A549 (cell line): ENCODE results near the gene UNC79. TPM values are rescaled to one million over a fixed set of nuclear protein-coding genes. Genes with fewer than 3 reads are reported as not detected.

Experiments used
- ATAC-seq, 2 experiments: fragments of 200-7000 bp in 1 of 2; fragments of >200 bp in 1 of 2; cut with Nextera tagmentation in 1 of 2; cut with Tn5 transposase in 1 of 2; 3 replicates each; pipeline versions ENCODE4 v1.8.0 to v1.9.1; 2018 to 2020; ENCODE audit warnings: mild to moderate bottlenecking in 1 of 2, moderate library complexity in 1 of 2
- CTCF ChIA-PET: fragments of 300-600 bp; sonication (Branson Sonifier 250); formaldehyde crosslinking; extraction: SDS; loops from one replicate; lab custom pipeline; 2021; ENCODE audit warnings: antibody characterized with exemption, inconsistent platforms; lab: Yijun Ruan, JAX
- POLR2A ChIA-PET: fragments of 350-600 bp; formaldehyde crosslinking; extraction: SDS; loops from one replicate; lab custom pipeline; 2021; ENCODE audit warnings: antibody characterized with exemption, inconsistent platforms; lab: Yijun Ruan, JAX
- DNase-seq, 2 experiments: peaks; one replicate each; pipeline versions ENCODE4 v3.0.0 to v3.0.0-alpha.2; 2011 to 2016; ENCODE audit warnings: low read depth in 1 of 2, low spot score in 1 of 2
- FAIRE-seq: peaks from 2 replicates; lab custom pipeline; 2011; peaks lifted over from hg19 to GRCh38; lab: Jason Lieb, UNC
- H3K27ac ChIP-seq, 2 experiments: fragments of >200 bp; sonication (Bioruptor Twin); formaldehyde crosslinking; 3 replicates each; pipeline ENCODE4 v1.5.1; 2016 to 2017
- H3K4me1 ChIP-seq: fragments of >200 bp; sonication (Bioruptor Twin); formaldehyde crosslinking; 3 replicates; pipeline ENCODE4 v1.6.1; 2016
- H3K4me2 ChIP-seq: fragments of >200 bp; sonication (Bioruptor Twin); formaldehyde crosslinking; 3 replicates; pipeline ENCODE4 v1.6.1; 2016
- H3K4me3 ChIP-seq: fragments of >200 bp; sonication (Bioruptor Twin); formaldehyde crosslinking; 3 replicates; pipeline ENCODE4 v1.5.1; 2016
- H3K9me3 ChIP-seq: fragments of >200 bp; sonication (Bioruptor Twin); formaldehyde crosslinking; 3 replicates; pipeline ENCODE4 v1.6.1; 2016
- CHD4 ChIP-seq: fragments of 200-600 bp; sonication (generic); IDR thresholded peaks from 2 replicates; pipeline ENCODE4 v1.6.1; 2016; ENCODE audit warnings: antibody characterized with exemption, mild to moderate bottlenecking, borderline replicate concordance
- EHF ChIP-seq: fragments of 250-450 bp; sonication (Bioruptor Pico); IDR thresholded peaks from 2 replicates; pipeline ENCODE4 v1.5.0; 2020; ENCODE audit warnings: mild to moderate bottlenecking
- FOSL2 ChIP-seq, 2 experiments: fragments of 450-650 bp in 1 of 2; fragments of >200 bp in 1 of 2; sonication (Bioruptor Twin) in 1 of 2; formaldehyde crosslinking; IDR thresholded peaks; 2 replicates each; pipeline versions ENCODE4 v1.5.0 to v1.6.1; 2016 to 2020; ENCODE audit warnings: mild to moderate bottlenecking in 1 of 2, moderate library complexity in 1 of 2
- GATA3 ChIP-seq: IDR thresholded peaks from 2 replicates; pipeline ENCODE4 v1.6.1; 2012; ENCODE audit warnings: borderline replicate concordance
- HOXA7 ChIP-seq: fragments of 250-450 bp; sonication (Bioruptor Pico); IDR thresholded peaks from 2 replicates; pipeline ENCODE4 v1.5.0; 2020; ENCODE audit warnings: mild to moderate bottlenecking, moderate library complexity
- JUN ChIP-seq, 2 experiments: fragments of >200 bp; sonication (Bioruptor Twin); formaldehyde crosslinking; IDR thresholded peaks; 2 replicates in 1 of 2; 3 replicates in 1 of 2; pipeline ENCODE4 v1.6.1; 2016 to 2017
- JUNB ChIP-seq: fragments of >200 bp; sonication (Bioruptor Twin); formaldehyde crosslinking; IDR thresholded peaks from 2 replicates; pipeline ENCODE4 v1.6.1; 2016
- KDM1A ChIP-seq: fragments of 200-600 bp; sonication (generic); IDR thresholded peaks from 2 replicates; pipeline ENCODE4 v1.6.1; 2016; ENCODE audit warnings: low read depth, mild to moderate bottlenecking
- MAFK ChIP-seq: fragments of 450-650 bp; IDR thresholded peaks from 2 replicates; pipeline ENCODE4 v1.6.1; 2014; ENCODE audit not compliant: partially characterized antibody
- MAZ ChIP-seq: fragments of 150-350 bp; IDR thresholded peaks from 2 replicates; pipeline ENCODE4 v1.6.1; 2014; ENCODE audit warnings: antibody characterized with exemption, low read depth, low read length, borderline replicate concordance
- NFE2L2 ChIP-seq: fragments of 150-350 bp; conservative IDR thresholded peaks from 2 replicates; pipeline ENCODE4 v1.6.1; 2014; ENCODE audit warnings: low read length
- NR3C1 ChIP-seq: fragments of >200 bp; sonication (Bioruptor Twin); formaldehyde crosslinking; IDR thresholded peaks from 3 replicates; pipeline ENCODE4 v1.6.1; 2017
- POLR2AphosphoS2 ChIP-seq: conservative IDR thresholded peaks from 2 replicates; pipeline ENCODE4 v1.6.1; 2012; ENCODE audit warnings: low read length, improper control_type of control experiment, inconsistent platforms
- RCOR1 ChIP-seq: fragments of 150-350 bp; IDR thresholded peaks from 2 replicates; pipeline ENCODE4 v1.6.1; 2014; ENCODE audit warnings: antibody characterized with exemption, low read length, low read depth
- SMC3 ChIP-seq: fragments of >200 bp; sonication (Bioruptor Twin); formaldehyde crosslinking; IDR thresholded peaks from 3 replicates; pipeline ENCODE4 v1.6.1; 2018; ENCODE audit warnings: inconsistent platforms
- SREBF2 ChIP-seq: fragments of 450-650 bp; IDR thresholded peaks from 2 replicates; pipeline ENCODE4 v1.6.1; 2014; ENCODE audit warnings: mild to moderate bottlenecking, moderate library complexity
- TFCP2L1 ChIP-seq: fragments of 250-450 bp; sonication (Bioruptor Pico); IDR thresholded peaks from 2 replicates; pipeline ENCODE4 v1.5.0; 2021; ENCODE audit warnings: mild to moderate bottlenecking
- WGBS: methylation state at CpG from one replicate; pipeline ENCODE4 v1.1.6; 2017; ENCODE audit errors: missing lambda C conversion rate; 5-methylcytosine and 5-hydroxymethylcytosine counted together
- polyA plus RNA-seq, 4 experiments: library from polyadenylated mRNA; depleted of rRNA in 3 of 4; stranded (reverse); fragments of >200 nt; fragmentation: RNase III in 1 of 4; extraction: RNeasy Plus Mini Kit Qiagen cat#74134 plus additional on column Dnase treatment in 1 of 4; gene quantifications; 2 replicates in 3 of 4; 3 replicates in 1 of 4; pipeline ENCODE4 v1.2.3, GENCODE V29; 2011 to 2017
- TF ChIP-seq, protein P1 (sequence below): fragments of >200 bp; sonication (Bioruptor Twin); formaldehyde crosslinking; IDR thresholded peaks from 2 replicates; pipeline ENCODE4 v1.6.1; 2016
- TF ChIP-seq, protein P2 (sequence below): IDR thresholded peaks from 2 replicates; pipeline ENCODE4 v1.6.1; 2012
- TF ChIP-seq, protein P3 (sequence below): fragments of 250-450 bp; sonication (Bioruptor Pico); IDR thresholded peaks from 2 replicates; pipeline ENCODE4 v1.5.0; 2021; ENCODE audit warnings: mild to moderate bottlenecking, moderate library complexity, borderline replicate concordance
- TF ChIP-seq, protein P4 (sequence below): fragments of 150-350 bp; IDR thresholded peaks from 2 replicates; pipeline ENCODE4 v1.6.1; 2014; ENCODE audit warnings: low read depth, mild to moderate bottlenecking, low read length
- TF ChIP-seq, protein P5 (sequence below): fragments of 250-450 bp; sonication (Bioruptor Pico); IDR thresholded peaks from 2 replicates; pipeline ENCODE4 v1.5.0; 2020; ENCODE audit warnings: low read depth, mild to moderate bottlenecking, moderate library complexity

UNC79 gene
- polyA plus RNA-seq, 2 of the 4 experiments (the other 2 are of a cell fraction): 0.01 TPM

DNA sequence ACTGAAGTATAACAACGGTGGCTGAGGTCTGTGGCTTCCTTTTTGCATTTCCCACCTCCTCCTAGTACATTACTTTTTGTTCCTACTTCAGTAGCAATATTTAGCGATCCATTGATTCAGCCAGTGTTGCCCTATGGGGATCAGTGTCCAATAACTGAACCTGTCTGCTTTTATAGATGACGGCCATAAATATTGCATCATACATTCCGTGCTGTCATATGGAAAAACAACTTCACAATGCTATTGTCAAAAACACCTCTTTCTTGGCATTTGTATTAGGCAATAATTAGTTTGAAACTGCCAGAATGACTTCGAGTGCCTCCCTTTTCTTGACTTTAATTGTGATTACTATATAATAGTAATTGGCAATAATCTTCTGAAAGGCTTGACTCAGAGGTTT lies 208.1 kb downstream of the UNC79 start:
- ATAC-seq: no peak
- no peak for DNase-seq
- TF ChIP-seq JUNB (no peak), JUN (IDR thresholded peaks at IDR 0.05) (no peak), NFE2L2 (no peak), GATA3 (no peak), KDM1A (no peak), MAFK (no peak), CHD4 (no peak), NR3C1 (no peak)
- TF ChIP-seq, protein P1, sequence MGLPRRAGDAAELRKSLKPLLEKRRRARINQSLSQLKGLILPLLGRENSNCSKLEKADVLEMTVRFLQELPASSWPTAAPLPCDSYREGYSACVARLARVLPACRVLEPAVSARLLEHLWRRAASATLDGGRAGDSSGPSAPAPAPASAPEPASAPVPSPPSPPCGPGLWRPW: no peak
- TF ChIP-seq, protein P2, sequence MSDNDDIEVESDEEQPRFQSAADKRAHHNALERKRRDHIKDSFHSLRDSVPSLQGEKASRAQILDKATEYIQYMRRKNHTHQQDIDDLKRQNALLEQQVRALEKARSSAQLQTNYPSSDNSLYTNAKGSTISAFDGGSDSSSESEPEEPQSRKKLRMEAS: no peak
- TF ChIP-seq, protein P3, sequence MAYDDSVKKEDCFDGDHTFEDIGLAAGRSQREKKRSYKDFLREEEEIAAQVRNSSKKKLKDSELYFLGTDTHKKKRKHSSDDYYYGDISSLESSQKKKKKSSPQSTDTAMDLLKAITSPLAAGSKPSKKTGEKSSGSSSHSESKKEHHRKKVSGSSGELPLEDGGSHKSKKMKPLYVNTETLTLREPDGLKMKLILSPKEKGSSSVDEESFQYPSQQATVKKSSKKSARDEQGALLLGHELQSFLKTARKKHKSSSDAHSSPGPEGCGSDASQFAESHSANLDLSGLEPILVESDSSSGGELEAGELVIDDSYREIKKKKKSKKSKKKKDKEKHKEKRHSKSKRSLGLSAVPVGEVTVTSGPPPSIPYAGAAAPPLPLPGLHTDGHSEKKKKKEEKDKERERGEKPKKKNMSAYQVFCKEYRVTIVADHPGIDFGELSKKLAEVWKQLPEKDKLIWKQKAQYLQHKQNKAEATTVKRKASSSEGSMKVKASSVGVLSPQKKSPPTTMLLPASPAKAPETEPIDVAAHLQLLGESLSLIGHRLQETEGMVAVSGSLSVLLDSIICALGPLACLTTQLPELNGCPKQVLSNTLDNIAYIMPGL (CRISPR knock-in tag): no peak
- ChIA-PET CTCF (interaction anchor here (2.4 kb wide), 1 partner anchor 16 kb away, joined by 9 read pairs; no protein-coding TSS in a partner anchor), POLR2A (no interaction called here)
- Histone ChIP-seq H3K27ac (no peak overlapping the region), H3K4me3 (no peak overlapping the region), H3K4me1 (no peaks in the 10 kb centered on the region), H3K4me2 (no peak overlapping the region), H3K9me3 (no peaks in the 10 kb centered on the region)
- FAIRE-seq: no peak
- 4% methylated on average over 5 of the region's 5 CpGs for WGBS

DNA sequence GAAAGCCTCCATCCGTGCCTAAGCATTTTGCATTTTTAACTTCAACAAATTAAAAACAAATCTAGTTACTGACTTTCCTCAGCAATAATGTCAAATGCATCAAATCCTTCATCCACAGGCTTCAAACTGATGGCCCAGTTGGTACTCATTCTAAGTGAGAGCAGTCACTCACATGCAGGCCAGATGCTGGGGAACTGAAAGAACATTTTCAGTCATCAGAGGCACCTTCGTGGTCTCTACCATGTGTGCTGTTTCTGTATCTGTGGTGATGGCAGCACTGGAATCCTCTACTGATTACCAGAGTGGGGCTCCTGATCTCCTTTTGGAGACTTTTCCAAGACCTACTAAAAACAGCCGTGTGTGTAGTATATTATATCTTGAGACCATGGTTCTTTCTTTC lies 212.4 kb downstream of the UNC79 start:
- FAIRE-seq (no peak), ATAC-seq (no peak), DNase-seq (no peak)
- ChIA-PET POLR2A (no interaction called here), CTCF (interaction anchor here (1.5 kb wide), 2 partner anchors 9 to 297 kb away, joined by 3 to 5 read pairs; no protein-coding TSS in a partner anchor)
- no peak overlapping the region for H3K27ac ChIP-seq
- H3K9me3 ChIP-seq: no peaks in the 10 kb centered on the region
- H3K4me1 ChIP-seq: no peaks in the 10 kb centered on the region
- TF ChIP-seq, protein P2: no peak
- TF ChIP-seq FOSL2 (IDR thresholded peaks at IDR 0.05) (no peak), FOSL2 (CRISPR knock-in tag; IDR thresholded peaks at IDR 0.05) (no peak), EHF (CRISPR knock-in tag) (no peak), SREBF2 (no peak), SMC3 (no peak), JUN (IDR thresholded peaks at IDR 0.05) (no peak), POLR2AphosphoS2 (no peak)
- WGBS: 9% methylated on average over 3 of the region's 3 CpGs
- no peak overlapping the region for H3K4me2 ChIP-seq
- no peak overlapping the region for H3K4me3 ChIP-seq

DNA sequence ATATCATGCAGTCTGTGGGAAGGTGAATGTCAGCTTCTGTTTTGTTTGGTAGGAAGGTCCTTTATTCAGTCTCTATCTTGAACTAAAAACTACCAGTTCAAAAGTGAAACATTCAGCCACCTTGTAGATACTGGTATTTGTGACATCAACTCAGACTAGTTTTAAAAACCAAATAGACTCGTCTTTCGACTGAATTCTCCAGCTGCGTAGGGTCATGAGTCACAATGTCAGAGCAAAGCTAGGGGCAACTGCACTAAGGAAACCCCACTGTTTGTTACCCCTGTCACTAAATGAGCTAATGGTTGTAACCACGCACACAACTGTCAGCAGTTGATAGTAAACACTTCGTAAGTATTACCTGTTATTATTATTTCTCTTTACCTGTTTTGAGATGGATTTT lies 212.9 kb downstream of the UNC79 start:
- no peak for FAIRE-seq
- ChIA-PET CTCF (interaction anchor here (1.5 to 1.8 kb wide), 3 partner anchors 8 to 296 kb away, joined by 3 to 7 read pairs (median 5); no protein-coding TSS in a partner anchor), POLR2A (no interaction called here)
- no peak for DNase-seq
- H3K27ac ChIP-seq: no peak overlapping the region
- WGBS: 9% methylated on average over 5 of the region's 5 CpGs
- no peak overlapping the region for H3K4me3 ChIP-seq
- ATAC-seq: no peak
- TF ChIP-seq HOXA7 (CRISPR knock-in tag) (no peak), MAFK (no peak), TFCP2L1 (CRISPR knock-in tag) (no peak)
- H3K4me1 ChIP-seq: no peaks in the 10 kb centered on the region
- H3K4me2 ChIP-seq: no peak overlapping the region
- H3K9me3 ChIP-seq: no peaks in the 10 kb centered on the region

DNA sequence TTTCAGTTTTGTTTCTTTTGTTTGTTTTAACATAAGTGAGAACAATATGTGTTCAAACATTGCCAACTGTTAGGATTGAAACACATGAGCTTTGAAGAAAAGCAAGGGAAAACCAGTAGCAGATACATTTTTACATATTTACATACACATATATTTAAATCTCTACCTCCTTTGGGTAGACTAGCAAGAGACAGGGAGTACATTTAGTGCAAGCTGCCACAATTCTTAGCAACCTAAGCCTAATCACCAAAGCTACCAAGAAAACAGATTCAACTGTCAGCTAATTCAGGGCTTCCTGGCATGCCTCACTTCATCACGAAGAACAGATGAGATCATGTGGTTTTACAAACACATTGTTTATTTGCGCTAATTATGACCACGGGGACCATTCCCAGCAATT lies 214.5 kb downstream of the UNC79 start:
- no peak for ATAC-seq
- H3K9me3 ChIP-seq: no peaks in the 10 kb centered on the region
- FAIRE-seq: no peak
- no peak overlapping the region for H3K27ac ChIP-seq
- H3K4me2 ChIP-seq: no peak overlapping the region
- TF ChIP-seq MAZ (no peak), RCOR1 (no peak)
- TF ChIP-seq, protein P4, sequence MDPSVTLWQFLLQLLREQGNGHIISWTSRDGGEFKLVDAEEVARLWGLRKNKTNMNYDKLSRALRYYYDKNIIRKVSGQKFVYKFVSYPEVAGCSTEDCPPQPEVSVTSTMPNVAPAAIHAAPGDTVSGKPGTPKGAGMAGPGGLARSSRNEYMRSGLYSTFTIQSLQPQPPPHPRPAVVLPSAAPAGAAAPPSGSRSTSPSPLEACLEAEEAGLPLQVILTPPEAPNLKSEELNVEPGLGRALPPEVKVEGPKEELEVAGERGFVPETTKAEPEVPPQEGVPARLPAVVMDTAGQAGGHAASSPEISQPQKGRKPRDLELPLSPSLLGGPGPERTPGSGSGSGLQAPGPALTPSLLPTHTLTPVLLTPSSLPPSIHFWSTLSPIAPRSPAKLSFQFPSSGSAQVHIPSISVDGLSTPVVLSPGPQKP: no peak
- TF ChIP-seq, protein P5, sequence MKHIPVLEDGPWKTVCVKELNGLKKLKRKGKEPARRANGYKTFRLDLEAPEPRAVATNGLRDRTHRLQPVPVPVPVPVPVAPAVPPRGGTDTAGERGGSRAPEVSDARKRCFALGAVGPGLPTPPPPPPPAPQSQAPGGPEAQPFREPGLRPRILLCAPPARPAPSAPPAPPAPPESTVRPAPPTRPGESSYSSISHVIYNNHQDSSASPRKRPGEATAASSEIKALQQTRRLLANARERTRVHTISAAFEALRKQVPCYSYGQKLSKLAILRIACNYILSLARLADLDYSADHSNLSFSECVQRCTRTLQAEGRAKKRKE (CRISPR knock-in tag): no peak
- no peaks in the 10 kb centered on the region for H3K4me1 ChIP-seq
- no peak overlapping the region for H3K4me3 ChIP-seq
- ChIA-PET POLR2A (interaction anchor here (0.6 kb wide), 1 partner anchor 10 kb away, joined by 3 read pairs; no protein-coding TSS in a partner anchor), CTCF (interaction anchor here (1.1 to 1.8 kb wide), 2 partner anchors 11 to 491 kb away, joined by 3 to 7 read pairs; no protein-coding TSS in a partner anchor)
- DNase-seq: no peak
- 1% methylated on average over 3 of the region's 3 CpGs for WGBS
